ENCODE measurements around the gene TM2D3. TPM values are rescaled to one million over a fixed set of nuclear protein-coding genes. Genes with fewer than 3 reads are reported as not detected.

Gene TM2D3
- total and polyA plus RNA-seq, 10 of the 15 experiments (the other 5 are each of a cell fraction or from before 2014, with no cell fraction given) = 28.3 to 84.5 (median 45.0) TPM

DNA sequence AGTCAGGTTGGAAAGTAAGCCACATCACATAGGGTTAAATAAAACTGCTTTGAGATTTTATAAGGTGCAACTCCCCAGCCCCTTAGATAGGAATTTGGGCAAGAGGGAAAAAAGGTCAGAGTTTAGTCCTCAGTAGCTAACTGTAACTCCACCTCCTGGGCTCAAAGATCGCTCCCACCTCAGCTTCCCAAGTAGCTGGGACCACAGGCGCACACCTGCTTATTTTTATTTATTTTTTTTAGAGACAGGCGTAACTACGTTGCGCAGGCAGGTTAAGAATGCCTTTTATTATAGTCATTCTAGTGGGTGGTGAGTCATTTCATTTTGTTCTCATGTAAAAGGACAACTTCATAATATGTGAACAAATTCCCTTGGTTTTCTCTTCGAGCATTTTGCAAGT is 14.7 kb downstream of the TM2D3 start:
- H3K36me3 ChIP-seq (ENCODE audit: control insufficient read depth in 2 of 2, insufficient read depth in 2 of 2, low read length in 1 of 2) = peaks cover 0 to 3% of the 10 kb centered on the region in 2 experiments; a peak in 1 of 4 replicates
- no peaks in the 10 kb centered on the region for H4K20me1 ChIP-seq (ENCODE audit: control insufficient read depth, insufficient read depth)
- 92% methylated on average over 6 of the region's 6 CpGs for WGBS (ENCODE audit: insufficient coverage, insufficient replicate concordance, low lambda C conversion rate, missing lambda C conversion rate)
- DNase-seq (ENCODE audit: low read depth, low spot score) (no peak), ATAC-seq (no peak), FAIRE-seq (no peak)
- ChIA-PET POLR2A (interaction anchor here (1.8 kb wide), 1 partner anchor 344 kb away, joined by 5 read pairs; no protein-coding TSS in a partner anchor), RAD21 (ENCODE audit: unreplicated experiment) (interaction anchor here (0.6 kb wide), 1 partner anchor 348 kb away, joined by 4 read pairs; no protein-coding TSS in a partner anchor), CTCF (interaction anchor here (1.4 kb wide), 1 partner anchor 97 kb away, joined by 3 read pairs; no protein-coding TSS in a partner anchor), SMC1A (ENCODE audit: uncharacterized antibody, unreplicated experiment) (no interaction called here)
- in situ Hi-C loops (cut with MboI) = no loop called here
- H3K27ac ChIP-seq (ENCODE audit: control insufficient read depth, insufficient read depth) = no peak overlapping the region
- H2AFZ ChIP-seq (ENCODE audit: control insufficient read depth, low read depth, low read length) = no peak overlapping the region
- H3K27me3 ChIP-seq (replicated peaks in 1 of 2; ENCODE audit: control insufficient read depth in 2 of 2, insufficient read depth in 2 of 2, low read length in 1 of 2) = no peaks in the 10 kb centered on the region
- BruUV-seq (replicated peaks) = no TSS peak
- no peaks in the 10 kb centered on the region for H3K79me2 ChIP-seq (ENCODE audit: control insufficient read depth, insufficient read depth, low read length)
- intact Hi-C loops (cut with micrococcal nuclease; ENCODE audit: unreplicated experiment) = no loop called here
- no peak overlapping the region for H3K9ac ChIP-seq (ENCODE audit: control insufficient read depth, insufficient read depth, low read length)
- no peaks in the 10 kb centered on the region for H3K9me3 ChIP-seq (replicated peaks; ENCODE audit: control insufficient read depth, insufficient read depth, low read length)
- TF ChIP-seq MTA2 (IDR thresholded peaks at IDR 0.05; ENCODE audit: low read depth) = no peak
- no peak for TF ChIP-seq STAT1 (conservative IDR thresholded peaks at IDR 0.05)
- TF ChIP-seq TCF12 (IDR thresholded peaks at IDR 0.05; ENCODE audit: low read depth, low read length) = no peak
- TF ChIP-seq RCOR1 (conservative IDR thresholded peaks at IDR 0.05; ENCODE audit: low read depth, low read length) = no peak
- no peak for TF ChIP-seq ZBTB11 (CRISPR knock-in tag; IDR thresholded peaks at IDR 0.05)
- no peak for TF ChIP-seq ZNF217 (IDR thresholded peaks at IDR 0.05)
- TF ChIP-seq CREB1 (IDR thresholded peaks at IDR 0.05; ENCODE audit: low read depth) = no peak
- TF ChIP-seq DPF2 (IDR thresholded peaks at IDR 0.05) = no peak
- TF ChIP-seq SPI1 (IDR thresholded peaks at IDR 0.05; ENCODE audit: borderline replicate concordance, insufficient read depth, low read depth, low read length) = no peak
- no peak for TF ChIP-seq CUX1 (IDR thresholded peaks at IDR 0.05; ENCODE audit: insufficient replicate concordance, low read depth, low read length)
- no peak for TF ChIP-seq BCL11A (IDR thresholded peaks at IDR 0.05; ENCODE audit: low read depth, low read length)
- H3K4me3 ChIP-seq = no peak overlapping the region
- H3K4me1 ChIP-seq (ENCODE audit: control insufficient read depth, insufficient read depth, low read length) = peaks cover 5% of the 10 kb centered on the region; the same call in 1 of the 2 replicates
- no peak overlapping the region for H3K4me2 ChIP-seq (ENCODE audit: control insufficient read depth, insufficient read depth)
